Epidermal melanocyte (primary cell): ENCODE results near the gene NHEJ1.
A peak's percentile ranks its signal among the peaks of the same experiment; 100 is the strongest.

Source experiments
- DNase-seq: peaks from one replicate; pipeline ENCODE4 v3.0.0; 2011; ENCODE audit warnings: low spot score; ENCODE audit not compliant: insufficient read length

The NHEJ1 gene

GRCh38 chr2:219124381-219125110 is 36.1 kb downstream of the NHEJ1 start:
- DNase-seq: no peak

DNA sequence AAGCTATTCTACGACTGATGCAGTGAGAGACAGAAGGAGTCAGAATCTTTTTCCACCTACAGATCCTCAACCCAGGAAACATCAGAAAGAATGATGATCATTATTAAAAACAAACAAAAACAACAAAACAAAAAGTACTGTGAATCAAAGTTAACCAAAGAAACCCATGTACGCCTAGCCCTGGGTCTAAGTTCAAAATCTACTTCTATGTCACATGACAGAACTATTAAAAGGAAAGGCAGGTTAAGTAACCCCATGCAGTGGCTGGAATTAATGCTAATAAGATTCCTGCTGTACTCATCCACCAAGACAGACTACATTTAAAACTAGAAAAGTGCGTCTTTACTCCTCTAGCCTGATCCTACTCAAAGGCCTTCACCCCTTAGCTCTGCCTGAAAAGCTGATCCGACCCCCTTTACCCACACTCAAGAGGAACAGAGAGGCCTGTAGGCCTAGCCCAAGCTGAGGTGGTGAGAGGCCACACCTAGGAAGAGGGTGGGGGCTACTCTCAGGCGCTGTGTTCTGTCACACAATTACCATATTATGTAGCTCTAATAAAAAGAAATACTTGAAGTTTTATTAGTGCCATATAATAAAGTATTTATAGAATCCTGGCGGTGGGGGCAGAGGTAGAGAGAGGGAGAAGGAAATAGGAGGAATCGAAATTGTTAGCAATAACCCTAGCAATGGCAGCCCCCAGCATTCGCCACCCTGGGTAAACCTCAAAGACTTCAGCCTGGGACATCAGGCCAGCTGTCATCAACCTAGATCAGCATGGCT is 37.1 kb downstream of the NHEJ1 start:
- DNase-seq: no peak

- no peak for DNase-seq
Measured at GRCh38 chr2:219122202-219122980, 38.2 kb downstream of the NHEJ1 start.

- DNase-seq: no peak
Measured at GRCh38 chr2:219120082-219120481, 40.5 kb downstream of the NHEJ1 start.

DNA sequence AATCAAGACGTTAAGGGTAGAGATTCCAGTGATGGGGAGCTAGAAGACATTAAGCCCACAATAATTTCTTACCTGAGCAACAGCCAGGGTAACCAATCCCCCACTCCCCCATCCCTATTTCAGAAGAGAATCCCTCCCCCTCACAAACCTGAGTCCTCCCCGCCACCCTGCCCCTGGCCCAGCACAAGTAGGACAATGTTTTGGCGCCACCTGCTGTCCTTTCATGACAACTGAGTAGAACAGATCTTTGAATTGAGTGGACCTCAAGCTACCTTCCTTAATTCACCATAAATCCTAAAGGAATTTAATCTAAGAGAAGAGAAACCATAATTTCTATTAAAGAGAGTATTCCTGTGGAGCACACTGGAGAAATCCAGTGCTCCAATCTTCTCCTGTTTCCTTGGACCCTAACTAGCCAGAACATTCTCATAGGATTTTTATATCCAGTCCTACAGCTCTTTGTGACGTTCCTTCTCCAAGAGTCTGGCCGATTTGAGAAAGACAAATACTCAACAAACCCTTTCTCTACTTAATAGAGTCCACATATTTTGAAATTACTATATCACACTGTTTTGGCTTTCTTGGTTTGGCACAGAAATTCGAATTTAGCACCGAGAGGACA is 41.1 kb downstream of the NHEJ1 start:
- DNase-seq: peak; percentile 55

- no peak for DNase-seq
Measured at GRCh38 chr2:219118504-219118903, 42.1 kb downstream of the NHEJ1 start.

DNA sequence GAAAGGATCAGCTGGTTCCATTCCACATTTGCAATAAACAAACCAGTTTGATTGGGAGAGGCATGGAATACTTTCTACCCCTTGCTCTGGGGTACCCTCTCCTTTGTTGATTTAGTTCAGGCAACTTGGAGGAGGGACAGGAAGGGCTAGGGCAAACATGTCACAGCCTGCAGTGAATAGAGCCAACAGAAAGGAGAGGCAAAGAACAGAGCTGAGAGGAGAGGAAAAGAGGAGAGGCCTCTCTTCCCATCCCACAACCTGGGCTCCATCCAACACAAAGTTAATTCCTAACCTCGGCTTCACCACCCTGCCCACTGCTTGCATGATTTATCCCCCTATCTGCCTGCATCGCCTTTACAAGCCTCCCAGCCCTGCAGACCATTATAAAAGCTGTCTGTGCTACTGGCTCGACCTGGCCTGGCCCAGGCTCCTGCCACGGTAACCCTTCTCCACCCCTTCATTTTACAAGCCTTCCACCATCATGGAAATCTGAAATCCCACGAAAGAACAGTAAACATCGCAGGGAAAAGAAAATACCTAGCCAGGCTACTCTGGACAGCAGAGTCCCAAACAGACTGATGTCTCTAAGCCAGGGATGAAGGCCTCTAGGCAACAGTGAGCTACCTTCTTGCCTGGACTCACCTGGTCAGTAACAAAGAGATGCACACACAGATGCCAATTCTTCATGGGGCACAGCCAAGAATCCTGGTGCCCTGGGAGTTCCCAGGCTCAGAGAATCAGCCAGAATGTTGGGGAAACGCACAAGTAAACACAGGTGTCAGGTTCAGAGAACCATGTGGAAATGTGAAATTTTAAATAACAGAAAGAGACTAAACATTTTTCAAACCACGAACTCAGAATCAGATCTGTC is 43.6 kb downstream of the NHEJ1 start:
- DNase-seq: no peak

- DNase-seq: no peak
Measured at GRCh38 chr2:219112651-219113338, 47.8 kb downstream of the NHEJ1 start.

DNA sequence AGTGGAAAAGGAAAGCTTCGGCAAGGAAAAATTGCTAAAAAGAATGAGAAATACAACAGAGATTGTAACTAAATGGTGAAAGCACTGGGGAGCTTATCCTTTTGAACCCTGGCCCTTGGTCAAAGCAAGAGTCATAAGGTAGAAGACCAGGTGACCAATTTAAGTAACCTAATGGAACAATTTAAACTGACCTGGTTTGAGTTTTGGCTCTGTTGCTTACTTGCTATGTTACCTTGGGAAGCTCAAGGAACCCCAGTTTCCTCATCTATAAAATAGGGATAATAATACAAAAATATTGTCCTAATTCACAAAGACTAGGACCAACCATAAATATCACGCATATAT is 48.6 kb downstream of the NHEJ1 start:
- DNase-seq: no peak

GRCh38 chr2:219111375-219112061 is 49.1 kb downstream of the NHEJ1 start:
- no peak for DNase-seq

- DNase-seq: no peak
Measured at GRCh38 chr2:219109471-219109870, 51.1 kb downstream of the NHEJ1 start.

DNA sequence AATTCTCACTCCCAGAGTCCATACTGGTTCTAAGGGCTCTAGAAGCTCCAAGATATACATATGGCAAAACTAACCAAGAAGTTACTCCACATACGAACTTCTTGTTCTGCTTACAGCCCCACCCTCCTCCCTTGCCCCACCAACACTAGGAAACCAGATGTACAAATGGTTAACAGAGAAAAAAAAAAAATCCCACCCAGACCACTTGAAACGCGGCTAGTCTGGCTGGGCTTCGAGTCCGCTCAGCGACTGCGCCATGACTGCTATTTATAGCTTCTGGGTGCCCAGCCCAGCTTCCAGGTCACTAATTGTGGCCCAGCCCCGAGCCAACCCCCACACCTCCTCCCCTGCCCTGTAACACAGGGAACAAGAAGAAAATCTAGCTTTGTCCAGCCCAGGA is 52.9 kb downstream of the NHEJ1 start:
- DNase-seq: no peak

- DNase-seq: no peak
Measured at GRCh38 chr2:219106251-219106650, 54.4 kb downstream of the NHEJ1 start.

GRCh38 chr2:219104107-219105035 is 56.2 kb downstream of the NHEJ1 start:
- DNase-seq: no peak

DNA sequence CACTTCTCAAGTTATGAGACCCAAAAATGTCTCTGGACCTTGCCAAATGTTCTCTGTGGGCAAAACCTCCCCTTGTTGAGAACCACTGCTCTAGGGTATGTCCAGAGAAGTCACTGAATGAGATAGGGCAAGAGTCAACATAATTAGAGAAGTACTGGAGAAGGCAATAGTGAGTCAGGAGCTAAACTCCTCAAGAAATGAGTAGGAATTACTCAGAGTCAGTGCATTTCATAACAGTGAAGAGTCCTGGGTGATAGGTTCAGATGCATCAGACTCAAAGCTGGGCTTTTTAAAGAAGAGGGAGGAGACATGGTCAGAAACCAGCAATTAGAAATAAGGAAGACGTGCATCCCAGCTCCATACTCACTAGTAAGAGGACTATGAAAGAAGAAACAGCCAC is 61.3 kb downstream of the NHEJ1 start:
- DNase-seq: no peak

- no peak for DNase-seq
Measured at GRCh38 chr2:219095406-219095935, 65.1 kb downstream of the NHEJ1 start.

GRCh38 chr2:219094171-219094570 is 66.4 kb downstream of the NHEJ1 start:
- no peak for DNase-seq
